GM12801 (cell line): ENCODE measurements around the gene CXorf65.

ENCODE experiments used
- CTCF ChIP-seq: IDR thresholded peaks from one replicate; pipeline ENCODE4 v1.5.1; 2011; ENCODE audit warnings: control low read depth; ENCODE audit not compliant: insufficient read length; ENCODE audit errors: extremely low read depth

The CXorf65 gene

GRCh38 chrX:71143508-71143907 is 37.0 kb upstream of the CXorf65 start:
- no peak for TF ChIP-seq CTCF

- TF ChIP-seq CTCF = no peak
Observed at GRCh38 chrX:71140440-71140839, 33.9 kb upstream of the CXorf65 start.

- TF ChIP-seq CTCF = no peak
Observed at GRCh38 chrX:71131510-71131909, 25.0 kb upstream of the CXorf65 start.

- no peak for TF ChIP-seq CTCF
Observed at GRCh38 chrX:71128915-71129765, 22.6 kb upstream of the CXorf65 start.

- TF ChIP-seq CTCF = no peak
Observed at GRCh38 chrX:71128166-71128833, 21.8 kb upstream of the CXorf65 start.

GRCh38 chrX:71118985-71119535 is 12.5 kb upstream of the CXorf65 start:
- no peak for TF ChIP-seq CTCF

GRCh38 chrX:71118032-71118984 is 11.8 kb upstream of the CXorf65 start, which contains the start of gene MED12:
MED12 (plus strand) TSS chrX:71118596; CDS start chrX:71118755, 159 bp downstream.
- no peak for TF ChIP-seq CTCF
